GM19240 (cell line): ENCODE data around the gene EIPR1.
"Not testable (repeated sequence)": the region's sequence is repeated elsewhere in the genome, so short reads cannot be mapped to it uniquely, and the experiment has no call there.

Experiments used
- DNase-seq: peaks from one replicate; pipeline ENCODE4 v3.0.0; 2011; ENCODE audit warnings: low spot score; ENCODE audit not compliant: insufficient read length

EIPR1 gene

DNA sequence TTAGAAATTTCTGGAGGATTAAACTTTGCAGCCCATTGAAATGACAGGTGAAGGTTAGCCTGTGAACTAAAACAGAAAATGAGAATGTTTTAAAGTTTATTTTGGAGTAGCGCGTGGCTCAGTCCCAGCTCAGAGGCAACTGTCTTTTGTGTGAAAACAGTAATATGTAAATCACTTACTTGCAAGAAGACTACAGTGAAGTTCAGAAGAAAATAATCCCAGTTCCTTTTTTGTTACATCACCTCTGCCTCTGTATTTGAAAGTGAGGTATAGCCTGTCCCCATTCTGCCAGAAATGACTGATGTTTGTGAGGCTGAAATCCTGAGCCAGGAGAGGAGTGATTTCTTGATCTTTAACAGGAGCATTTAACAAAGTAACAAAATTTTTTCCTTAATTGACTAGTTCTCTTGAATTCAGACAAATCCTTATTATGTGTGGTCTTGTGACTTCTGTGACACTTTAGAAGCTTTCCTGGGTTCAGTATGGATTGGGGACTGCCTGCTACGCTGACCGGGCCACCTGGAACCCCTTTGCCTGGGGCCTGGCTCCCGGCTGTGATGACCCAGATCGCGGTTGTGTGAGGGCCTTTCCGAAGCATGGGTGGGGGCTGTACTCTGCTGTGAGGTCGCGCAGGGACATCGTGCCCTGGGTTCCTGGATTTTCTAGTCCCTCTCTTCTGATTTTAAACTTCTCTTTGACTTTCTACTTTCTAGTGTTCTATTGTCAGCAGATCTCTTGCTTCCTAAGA is 26.1 kb upstream of the EIPR1 start:
- DNase-seq = peak; percentile 53

DNA sequence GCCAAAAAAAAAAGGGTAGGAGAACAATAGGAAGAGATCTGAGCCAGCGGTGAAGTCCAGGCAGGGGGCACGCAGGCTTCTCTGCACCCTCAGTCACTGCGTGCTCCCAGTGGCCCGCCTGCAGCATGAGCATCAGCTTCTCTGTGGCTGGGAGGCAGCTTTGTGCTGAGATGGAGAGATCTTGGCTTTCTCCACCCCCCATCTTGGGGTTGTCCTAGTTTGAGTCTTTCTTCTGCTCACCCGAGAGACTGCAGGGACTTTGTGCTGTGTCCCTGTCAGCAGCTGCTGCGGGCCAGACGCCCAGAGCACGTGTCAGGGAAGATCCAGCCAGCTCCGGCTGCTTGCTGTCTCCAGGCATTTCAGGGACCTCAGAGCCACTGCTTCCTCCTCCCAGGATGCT is 22.2 kb upstream of the EIPR1 start:
- DNase-seq = no peak

DNA sequence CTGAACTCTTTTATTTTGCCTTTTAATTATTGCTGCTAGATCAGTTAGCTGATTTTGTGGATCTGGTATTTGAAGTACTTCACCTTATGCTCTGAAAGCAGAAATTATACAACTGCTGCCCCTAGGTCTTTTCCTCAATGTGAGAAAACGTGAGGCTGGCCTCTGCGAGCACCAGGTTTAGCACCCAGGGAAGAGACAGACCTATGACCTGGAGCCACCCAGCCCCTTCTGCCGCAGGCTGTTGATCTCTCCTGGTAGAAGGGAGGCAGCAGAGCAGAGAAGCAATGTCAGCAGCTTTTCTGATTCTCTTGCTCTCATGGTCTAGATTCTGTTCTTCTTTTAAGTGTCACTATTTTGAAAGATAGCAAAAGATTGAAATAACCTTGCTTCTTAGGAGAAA is 21.8 kb upstream of the EIPR1 start:
- no peak for DNase-seq

DNA sequence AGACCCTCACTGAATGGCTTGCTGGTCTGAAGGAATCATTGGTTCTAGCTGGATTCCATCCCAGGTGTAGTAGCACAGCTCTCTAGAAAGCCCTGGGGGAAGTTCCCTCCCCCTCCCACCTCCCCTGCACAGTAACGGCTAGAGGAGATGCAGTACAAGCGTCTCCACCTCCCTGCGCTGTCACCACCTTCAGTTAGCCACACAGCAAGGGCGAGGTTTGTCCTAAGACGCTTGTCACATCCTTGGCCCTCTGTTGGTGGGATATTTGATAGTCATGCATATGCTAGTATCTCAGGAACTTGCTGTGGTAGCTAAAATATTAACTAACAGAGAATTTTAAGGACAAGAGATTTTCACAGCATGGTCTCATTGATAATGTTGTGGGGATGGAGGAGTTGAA is 21.2 kb upstream of the EIPR1 start:
- no peak for DNase-seq

DNA sequence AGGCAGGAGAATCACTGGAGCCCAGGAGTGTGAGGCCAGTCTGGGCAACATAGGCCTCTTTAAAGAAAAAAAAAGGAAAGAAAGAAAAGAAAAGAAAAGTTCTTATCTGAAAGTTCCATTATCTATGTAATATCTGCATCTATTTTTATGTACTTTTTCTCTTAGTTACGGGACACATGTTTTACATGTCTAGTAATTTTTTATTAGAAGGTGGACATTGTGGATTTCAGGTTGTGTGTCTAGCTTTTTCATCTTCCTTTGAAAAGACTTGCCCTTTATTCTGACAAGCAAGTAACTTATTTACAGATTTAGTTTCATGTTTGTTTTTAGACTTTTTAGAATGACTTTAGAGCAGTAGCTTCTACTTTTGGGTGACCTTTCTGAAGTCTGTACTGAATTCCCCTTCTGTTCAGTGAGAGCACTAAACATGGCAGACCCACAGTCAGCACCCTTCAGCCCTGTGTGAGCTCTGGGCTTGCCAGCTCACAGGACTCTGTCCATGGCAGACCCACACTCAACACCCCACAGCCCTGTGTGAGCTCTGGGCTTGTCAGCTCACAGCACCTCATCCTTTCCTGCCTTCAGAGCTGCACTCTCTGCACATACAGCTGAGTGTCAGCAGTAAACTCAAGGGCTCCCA is 19.4 kb upstream of the EIPR1 start:
- DNase-seq = no peak

DNA sequence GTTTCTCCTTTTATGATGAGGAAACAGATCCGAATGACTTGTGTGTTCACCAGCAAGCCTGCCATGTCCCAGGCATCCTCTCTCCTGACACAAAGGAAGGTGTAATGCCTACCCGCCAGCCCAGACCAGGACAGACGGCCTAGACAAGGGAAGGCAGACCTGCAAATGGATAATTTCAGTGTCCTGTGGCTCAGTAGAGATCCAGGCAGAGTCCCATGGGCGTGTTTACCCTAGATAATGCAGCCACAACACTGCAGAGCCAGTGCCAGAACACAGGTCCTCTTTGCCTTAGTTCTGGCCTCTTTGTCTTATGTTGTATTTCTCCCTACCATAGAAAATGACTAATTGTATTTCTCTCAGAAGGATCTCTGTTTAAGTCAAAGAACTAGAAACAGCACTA is 14.6 kb upstream of the EIPR1 start:
- DNase-seq = no peak

DNA sequence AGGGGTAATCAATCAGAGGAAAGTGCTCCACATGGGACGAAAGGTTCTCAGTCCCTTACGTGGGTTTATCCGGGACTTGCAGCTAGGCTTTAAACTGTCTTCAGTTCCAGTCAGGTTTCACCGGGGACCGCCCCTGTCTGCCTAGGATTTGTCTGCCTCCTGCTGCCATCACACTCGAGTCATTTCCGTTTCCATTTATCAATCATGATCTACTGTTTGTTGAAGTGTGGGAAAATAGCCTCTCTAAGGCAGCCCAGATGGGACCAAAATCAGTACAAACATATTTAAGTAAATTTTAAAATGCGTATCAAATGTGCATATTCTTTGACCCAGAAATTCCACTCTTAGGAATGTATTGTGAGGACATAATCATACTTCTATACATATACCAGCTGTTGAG is 12.4 kb upstream of the EIPR1 start:
- no peak for DNase-seq

DNA sequence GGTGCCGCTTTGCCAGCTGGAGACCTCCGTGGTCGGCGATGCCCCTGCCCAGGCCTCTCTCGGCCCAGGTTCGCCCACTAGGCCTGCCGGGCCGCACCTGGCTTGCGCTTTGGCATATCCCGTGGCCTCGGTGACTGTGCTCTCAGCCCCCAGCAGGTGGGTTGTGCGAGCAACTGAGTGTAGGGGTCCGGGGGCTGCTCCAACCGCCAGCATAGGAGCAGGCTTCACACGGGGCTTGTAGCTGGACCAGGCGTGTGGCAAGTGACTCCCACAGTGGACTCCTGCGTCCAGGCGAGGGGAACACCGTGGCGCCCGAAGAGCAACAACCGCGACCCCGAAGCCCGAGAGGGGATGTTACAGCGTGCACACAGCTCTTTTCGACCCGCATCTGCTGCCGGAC is 11.6 kb upstream of the EIPR1 start:
- no peak for DNase-seq

DNA sequence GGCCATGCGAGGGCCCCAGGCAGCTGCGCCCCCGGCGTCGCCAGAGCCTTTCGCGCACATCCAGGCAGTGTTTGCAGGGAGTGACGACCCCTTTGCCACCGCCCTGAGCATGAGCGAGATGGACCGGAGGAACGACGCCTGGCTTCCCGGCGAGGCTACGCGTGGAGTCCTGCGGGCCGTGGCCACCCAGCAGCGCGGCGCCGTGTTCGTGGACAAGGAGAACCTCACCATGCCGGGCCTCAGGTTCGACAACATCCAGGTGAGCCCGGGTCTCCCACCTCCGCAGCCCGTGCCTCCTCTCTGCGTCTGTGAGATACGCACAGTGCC is 10.8 kb upstream of the EIPR1 start:
- no peak for DNase-seq

DNA sequence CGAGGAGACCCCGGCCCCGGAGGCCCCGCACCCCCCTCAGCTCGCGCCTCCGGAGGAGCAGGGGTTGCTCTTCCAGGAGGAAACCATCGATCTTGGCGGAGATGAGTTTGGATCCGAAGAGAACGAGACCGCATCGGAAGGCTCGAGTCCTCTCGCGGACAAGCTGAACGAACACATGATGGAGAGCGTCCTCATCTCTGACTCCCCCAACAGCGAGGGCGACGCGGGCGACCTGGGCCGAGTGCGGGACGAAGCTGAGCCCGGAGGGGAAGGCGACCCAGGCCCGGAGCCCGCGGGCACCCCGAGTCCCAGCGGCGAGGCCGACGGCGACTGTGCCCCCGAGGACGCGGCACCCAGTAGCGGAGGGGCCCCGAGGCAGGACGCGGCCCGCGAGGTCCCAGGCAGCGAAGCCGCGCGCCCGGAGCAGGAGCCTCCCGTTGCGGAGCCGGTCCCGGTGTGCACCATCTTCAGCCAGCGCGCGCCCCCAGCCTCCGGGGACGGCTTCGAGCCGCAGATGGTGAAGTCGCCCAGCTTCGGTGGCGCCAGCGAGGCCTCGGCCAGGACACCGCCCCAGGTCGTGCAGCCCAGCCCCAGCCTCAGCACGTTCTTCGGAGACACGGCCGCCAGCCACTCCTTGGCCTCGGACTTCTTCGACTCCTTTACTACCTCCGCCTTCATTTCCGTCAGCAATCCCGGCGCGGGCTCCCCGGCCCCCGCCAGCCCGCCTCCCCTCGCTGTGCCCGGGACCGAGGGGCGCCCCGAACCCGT is 10.2 kb upstream of the EIPR1 start:
- no peak for DNase-seq

DNA sequence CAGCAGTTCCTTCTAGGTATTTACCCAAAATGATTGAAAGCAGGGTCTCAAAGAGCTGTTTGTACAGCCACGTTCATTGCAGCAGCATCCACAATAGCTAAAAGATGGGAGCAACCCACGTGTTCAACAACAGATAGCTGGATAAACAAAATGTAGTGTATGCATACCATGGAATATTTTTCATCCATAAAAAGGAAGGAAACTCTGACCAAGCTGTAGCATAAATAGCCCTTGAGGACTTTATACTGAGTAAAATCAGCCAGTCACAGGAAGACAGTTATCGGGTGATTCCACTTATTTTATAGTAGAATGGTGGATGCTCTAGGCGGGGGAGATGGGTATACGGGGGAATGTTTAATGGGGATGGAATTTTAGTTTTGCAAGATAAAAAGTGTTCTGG is 9.4 kb upstream of the EIPR1 start:
- no peak for DNase-seq

DNA sequence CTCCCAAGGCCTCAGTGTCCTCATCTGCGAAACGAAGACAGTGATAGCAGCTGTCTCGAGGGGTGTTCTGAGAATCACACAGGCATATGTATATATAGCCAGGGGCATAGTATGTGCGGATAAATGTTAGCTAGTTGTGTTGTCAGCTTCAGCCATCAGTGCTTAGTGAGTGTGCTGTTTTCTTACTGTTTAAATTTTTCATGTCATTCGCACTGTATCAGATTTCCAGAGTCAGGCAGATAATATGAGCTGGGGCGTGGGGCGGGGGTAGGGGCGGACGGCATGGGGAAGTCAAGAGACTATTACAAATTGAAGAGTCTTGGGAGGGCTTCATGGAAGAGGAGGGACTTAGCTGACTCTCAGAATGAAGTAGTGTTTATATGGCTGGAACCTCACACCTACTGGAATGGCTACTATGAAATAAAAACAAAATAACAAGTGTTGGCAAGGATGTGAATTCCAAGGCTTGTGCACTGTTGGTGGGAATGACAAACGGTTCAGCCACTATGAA is 8.9 kb upstream of the EIPR1 start:
- no peak for DNase-seq

DNA sequence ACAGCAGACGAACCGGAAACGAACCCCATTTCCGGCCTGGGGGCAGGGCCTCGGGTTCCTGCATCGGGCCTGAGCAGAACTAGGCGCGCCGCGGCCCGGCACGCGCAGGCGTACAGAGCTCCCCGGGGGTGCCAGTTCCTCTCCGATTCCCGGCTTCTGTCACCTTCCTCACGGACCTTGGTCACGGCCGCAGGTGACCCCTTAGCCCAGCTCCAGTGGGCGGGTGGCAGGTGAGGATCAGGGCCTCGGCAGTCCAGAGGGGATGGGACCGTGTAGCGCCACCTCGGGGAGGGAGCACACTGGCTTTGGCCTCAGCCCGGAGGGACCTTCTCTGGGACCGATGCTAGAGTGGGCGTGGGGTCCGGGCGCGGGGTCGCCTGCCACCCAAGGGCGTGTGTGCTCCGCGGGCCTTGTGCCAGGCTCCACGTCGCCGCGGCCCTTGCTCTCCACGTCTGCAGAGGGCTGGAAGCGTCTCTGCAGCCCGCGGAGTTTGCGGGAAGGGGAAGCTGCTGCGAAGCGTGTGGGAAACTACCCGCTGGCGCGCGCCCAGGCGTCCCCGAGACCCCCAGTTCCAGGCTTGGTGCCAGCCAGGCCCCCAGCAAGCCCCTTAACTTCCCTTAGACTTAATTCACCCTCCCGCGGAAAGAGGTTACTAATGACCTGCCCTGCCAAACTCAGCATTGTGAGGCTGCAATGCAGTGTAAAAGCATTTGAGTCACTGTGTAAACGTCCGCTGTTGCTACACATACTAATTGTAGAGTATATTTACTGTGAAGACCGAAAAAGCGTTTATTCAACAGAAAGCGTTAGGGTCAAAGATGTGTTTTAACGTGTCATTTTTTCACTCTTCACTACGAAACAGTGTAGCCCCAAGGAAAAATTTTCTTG is 2.3 kb upstream of the EIPR1 start, which contains the start of gene TRAPPC12:
TRAPPC12 (plus strand) TSS at position 48 of the 888 bp plus-strand sequence. CDS start 7,930 bp downstream, outside the sequence.
- peak; percentile 62 for DNase-seq

DNA sequence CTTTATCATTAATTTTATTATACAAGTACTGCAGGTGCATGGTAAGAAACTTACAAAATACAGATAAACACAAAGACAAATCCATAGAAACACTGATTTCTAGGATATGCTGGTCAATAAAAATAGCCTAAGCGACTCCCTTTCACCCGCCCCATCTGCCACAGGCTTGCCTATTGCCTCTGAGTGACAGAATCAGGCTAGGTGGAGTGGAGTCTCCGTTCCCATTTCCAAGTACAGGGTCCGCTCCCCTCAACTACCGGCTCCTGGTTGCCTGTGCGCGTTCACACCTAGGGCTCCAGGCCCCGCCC is 1.7 kb upstream of the EIPR1 start:
- no peak for DNase-seq

DNA sequence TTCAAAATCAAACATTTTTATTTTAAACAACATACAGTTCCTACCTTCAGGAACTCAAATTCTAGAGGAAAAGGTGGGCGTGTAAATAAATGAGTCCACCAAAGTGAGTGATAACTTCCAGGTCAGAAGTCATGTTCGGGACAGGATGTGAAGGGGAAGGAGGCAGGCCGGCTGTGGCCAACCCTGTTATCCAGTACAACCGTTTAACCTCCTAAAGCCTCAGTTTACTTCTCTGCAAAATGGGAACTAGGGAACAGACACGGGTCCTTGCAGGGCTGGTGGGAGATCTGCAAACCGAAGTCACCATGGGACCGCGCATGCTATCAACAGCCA is 373 bp downstream of the EIPR1 start:
- no peak for DNase-seq

DNA sequence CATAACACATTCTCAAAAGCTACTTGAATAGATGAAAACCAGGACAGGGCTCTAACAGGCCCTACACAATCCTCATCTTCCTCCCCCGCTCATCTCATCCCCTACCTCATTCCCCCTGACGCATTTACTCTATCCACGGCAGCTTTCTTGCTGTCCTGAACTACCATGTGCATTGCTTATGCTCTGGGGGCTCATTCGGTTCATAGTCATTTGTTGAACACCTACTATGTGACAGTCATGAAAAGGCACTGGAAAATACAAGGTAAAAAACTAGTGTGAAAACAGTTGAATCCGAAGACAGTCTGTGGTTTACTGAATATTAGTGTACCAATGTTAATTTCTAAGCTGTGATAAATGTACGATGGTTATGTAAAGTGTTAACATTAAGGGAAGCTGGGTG is 797 bp downstream of the EIPR1 start:
- no peak for DNase-seq

DNA sequence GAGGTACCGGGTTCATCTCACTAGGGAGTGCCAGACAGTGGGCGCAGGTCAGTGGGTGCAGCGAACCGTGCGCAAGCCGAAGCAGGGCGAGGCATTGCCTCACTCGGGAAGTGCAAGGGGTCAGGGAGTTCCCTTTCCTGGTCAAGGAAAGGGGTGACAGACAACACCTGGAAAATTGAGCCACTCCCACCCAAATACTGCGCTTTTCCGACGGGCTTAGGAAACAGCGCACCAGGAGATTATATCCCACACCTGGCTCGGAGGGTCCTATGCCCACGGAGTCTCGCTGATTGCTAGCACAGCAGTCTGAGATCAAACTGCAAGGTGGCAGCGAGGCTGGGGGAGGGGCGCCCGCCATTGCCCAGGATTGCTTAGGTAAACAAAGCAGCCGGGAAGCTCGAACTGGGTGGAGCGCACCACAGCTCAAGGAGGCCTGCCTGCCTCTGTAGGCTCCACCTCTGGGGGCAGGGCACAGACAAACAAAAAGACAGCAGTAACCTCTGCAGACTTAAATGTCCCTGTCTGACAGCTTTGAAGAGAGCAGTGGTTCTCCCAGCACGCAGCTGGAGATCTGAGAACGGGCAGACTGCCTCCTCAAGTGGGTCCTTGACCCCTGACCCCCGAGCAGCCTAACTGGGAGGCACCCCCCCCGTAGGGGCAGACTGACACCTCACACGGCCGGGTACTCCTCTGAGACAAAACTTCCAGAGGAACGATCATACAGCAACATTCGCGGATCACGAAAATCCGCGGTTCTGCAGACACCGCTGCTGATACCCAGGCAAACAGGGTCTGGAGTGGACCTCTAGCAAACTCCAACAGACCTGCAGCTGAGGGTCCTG is 8.1 kb downstream of the EIPR1 start:
- not testable (repeated sequence) for DNase-seq

DNA sequence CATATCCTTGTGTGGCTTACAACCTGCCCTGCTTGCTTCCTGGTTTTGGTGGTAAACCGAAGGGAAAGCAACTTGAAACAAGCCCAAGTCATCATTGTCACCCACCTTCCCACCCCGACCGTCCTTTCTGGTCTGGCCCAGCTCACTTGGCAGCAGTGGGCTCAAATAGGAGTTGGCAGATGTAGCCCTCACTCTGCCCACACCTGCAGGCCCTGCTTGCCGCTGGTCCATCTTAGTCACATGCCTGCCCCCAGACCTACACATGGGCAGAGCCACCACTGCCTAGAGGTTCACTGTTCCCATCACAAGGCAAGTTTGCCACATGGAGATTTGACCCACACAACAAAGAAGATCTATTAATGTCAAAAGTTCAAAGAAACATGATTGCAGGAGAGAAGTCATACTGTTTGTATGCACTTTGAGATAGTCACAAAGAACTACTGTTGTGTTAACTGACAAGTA is 9.3 kb downstream of the EIPR1 start:
- DNase-seq = no peak

DNA sequence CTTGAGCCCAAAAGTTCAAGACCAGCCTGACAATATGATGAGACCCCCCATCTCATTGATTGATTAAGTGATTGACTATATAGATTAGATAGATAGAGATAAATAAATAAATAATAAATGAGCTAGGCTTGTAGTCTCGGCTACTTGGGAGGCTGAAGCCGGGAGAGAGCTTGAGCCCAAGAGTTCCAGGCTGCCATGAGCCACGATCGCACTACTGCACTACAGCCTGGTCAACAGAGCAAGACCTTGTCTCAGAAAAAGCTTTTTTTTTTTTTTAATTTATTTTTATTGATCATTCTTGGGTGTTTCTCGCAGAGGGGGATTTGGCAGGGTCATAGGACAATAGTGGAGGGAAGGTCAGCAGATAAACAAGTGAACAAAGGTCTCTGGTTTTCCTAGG is 12.4 kb downstream of the EIPR1 start:
- no peak for DNase-seq

DNA sequence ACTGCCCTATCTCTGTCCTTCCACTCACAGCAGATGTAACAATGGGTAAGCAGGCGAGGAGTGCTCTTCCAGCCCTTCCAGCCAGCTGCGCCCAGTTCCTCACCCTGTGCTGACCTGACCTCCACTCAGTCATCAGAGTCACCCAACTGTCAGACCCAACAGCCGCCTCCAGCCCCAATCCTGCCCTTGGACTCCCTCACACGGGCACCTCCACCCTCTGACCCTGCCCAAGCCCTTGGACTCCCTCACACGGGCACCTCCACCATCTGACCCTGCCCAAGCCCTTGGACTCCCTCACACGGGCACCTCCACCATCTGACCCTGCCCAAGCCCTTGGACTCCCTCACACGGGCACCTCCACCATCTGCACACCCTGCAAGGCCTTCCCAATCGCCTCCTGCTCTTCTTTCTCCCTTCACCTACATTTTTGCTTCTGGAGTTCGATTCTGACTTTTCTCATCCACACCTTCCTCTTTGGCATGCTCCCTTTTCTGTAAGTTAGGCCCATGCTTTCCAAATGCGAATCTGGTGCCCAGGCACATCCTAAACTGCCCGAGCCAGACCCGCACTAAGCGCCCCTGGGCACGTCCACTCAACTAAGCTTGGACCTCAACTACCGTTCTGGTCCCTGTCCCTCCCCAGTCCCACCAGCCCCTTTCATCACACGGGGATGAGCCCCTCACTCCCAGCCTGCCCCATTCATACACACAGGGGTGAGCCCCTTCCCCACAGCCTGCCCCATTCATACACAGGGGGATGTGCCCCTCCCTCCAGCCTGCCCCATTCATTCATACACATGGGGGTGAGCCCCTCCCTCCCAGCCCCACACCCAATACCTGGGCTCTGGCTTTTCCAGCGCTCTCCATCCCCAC is 15.9 kb downstream of the EIPR1 start:
- no peak for DNase-seq
